Endothelial cell of umbilical vein (primary cell): ENCODE results near the gene DGKH. TPM values are rescaled to one million over a fixed set of nuclear protein-coding genes. Genes with fewer than 3 reads are reported as not detected.

Experiments
- BruUV-seq: library from RNA; stranded (reverse); fragments of 400-500 nt; replicated peaks from 2 replicates; lab custom pipeline; 2021; lab: Mats Ljungman, UMichigan
- CTCF ChIA-PET: fragments of 300-600, 350-600 bp; sonication (Branson Sonifier 250); formaldehyde crosslinking; loops from one replicate; lab custom pipeline; 2021; ENCODE audit warnings: antibody characterized with exemption, inconsistent platforms; lab: Charles Lee
- POLR2A ChIA-PET: fragments of 300-600, 350-600 bp; sonication (Branson Sonifier 250); formaldehyde crosslinking; loops from one replicate; lab custom pipeline; 2021; ENCODE audit warnings: antibody characterized with exemption, inconsistent platforms; lab: Charles Lee
- DNase-seq: peaks from one replicate; pipeline ENCODE4 v3.0.0-alpha.2; 2011; ENCODE audit warnings: low read depth, low spot score
- FAIRE-seq: peaks from 2 replicates; lab custom pipeline; 2011; peaks lifted over from hg19 to GRCh38; lab: Jason Lieb, UNC
- H2AFZ ChIP-seq: 2 replicates; pipeline ENCODE4 v1.6.0; 2012; ENCODE audit warnings: low read depth, low read length, control low read depth, inconsistent platforms
- H3K27ac ChIP-seq: 2 replicates; pipeline ENCODE4 v1.5.1; 2011; ENCODE audit warnings: low read depth, mild to moderate bottlenecking, control low read depth, low read length, moderate library complexity; ENCODE audit not compliant: insufficient read depth
- H3K27me3 ChIP-seq, 2 experiments: 2 replicates each; pipeline versions ENCODE4 v1.6.0 to v1.6.1; 2011; ENCODE audit warnings: low read length in 2 of 2, mixed read lengths in 1 of 2; ENCODE audit not compliant: control insufficient read depth in 2 of 2, insufficient read depth in 2 of 2
- H3K36me3 ChIP-seq, 2 experiments: 2 replicates in 1 of 2; 3 replicates in 1 of 2; pipeline ENCODE4 v1.5.1; 2011; ENCODE audit warnings: low read length in 2 of 2, mild to moderate bottlenecking in 1 of 2, moderate library complexity in 1 of 2; ENCODE audit not compliant: control insufficient read depth in 2 of 2, insufficient read depth in 2 of 2; ENCODE audit errors: extremely low read depth in 1 of 2
- H3K4me1 ChIP-seq: 3 replicates; pipeline ENCODE4 v1.5.1; 2011; ENCODE audit warnings: mild to moderate bottlenecking, low read length; ENCODE audit not compliant: control insufficient read depth, insufficient read depth; ENCODE audit errors: extremely low read depth
- H3K4me2 ChIP-seq: 2 replicates; pipeline ENCODE4 v1.6.1; 2011; ENCODE audit warnings: low read length, control low read depth, mixed read lengths; ENCODE audit not compliant: insufficient read depth
- H3K4me3 ChIP-seq, 3 experiments: fragments of 200-600 bp in 1 of 3; sonication (generic), shearing (Covaris generic) in 1 of 3; replicated peaks in 1 of 3; 2 replicates each; pipeline ENCODE4 v1.5.1; 2011 to 2016; ENCODE audit warnings: control low read depth in 3 of 3, low read length in 3 of 3, mild to moderate bottlenecking in 2 of 3, inconsistent platforms in 1 of 3, low read depth in 1 of 3, moderate library complexity in 1 of 3; ENCODE audit not compliant: insufficient read depth in 1 of 3
- H3K79me2 ChIP-seq: 2 replicates; pipeline ENCODE4 v1.6.0; 2012; ENCODE audit warnings: low read length, inconsistent platforms; ENCODE audit not compliant: control insufficient read depth, insufficient read depth
- H3K9ac ChIP-seq: replicated peaks from 2 replicates; pipeline ENCODE3; 2011; ENCODE audit warnings: low read length, control low read depth; ENCODE audit not compliant: insufficient read depth; ENCODE audit errors: extremely low read depth
- H3K9me1 ChIP-seq: replicated peaks from 3 replicates; pipeline ENCODE4 v1.6.0; 2011; ENCODE audit warnings: mild to moderate bottlenecking, low read length; ENCODE audit not compliant: control insufficient read depth, insufficient read depth; ENCODE audit errors: extremely low read depth
- H3K9me3 ChIP-seq: replicated peaks from 2 replicates; pipeline ENCODE4 v1.5.1; 2012; ENCODE audit warnings: low read length, inconsistent platforms; ENCODE audit not compliant: control insufficient read depth, insufficient read depth
- H4K20me1 ChIP-seq: replicated peaks from 2 replicates; pipeline ENCODE3; 2011; ENCODE audit warnings: mild to moderate bottlenecking, low read length; ENCODE audit not compliant: control insufficient read depth, insufficient read depth; ENCODE audit errors: extremely low read depth
- EZH2 ChIP-seq: IDR thresholded peaks from 2 replicates; pipeline ENCODE4 v1.6.1; 2012; ENCODE audit warnings: borderline replicate concordance, low read depth, mild to moderate bottlenecking, moderate library complexity, low read length, inconsistent platforms; ENCODE audit not compliant: severe bottlenecking
- FOS ChIP-seq: IDR thresholded peaks from 2 replicates; pipeline ENCODE4 v1.6.1; 2011; ENCODE audit warnings: mild to moderate bottlenecking, low read length, moderate library complexity, borderline replicate concordance; ENCODE audit not compliant: insufficient read depth
- GATA2 ChIP-seq: IDR thresholded peaks from 2 replicates; pipeline ENCODE4 v1.7.0; 2011; ENCODE audit warnings: low read depth, mild to moderate bottlenecking, moderate library complexity, mixed read lengths, low read length; ENCODE audit not compliant: insufficient read length, insufficient read depth
- JUN ChIP-seq: IDR thresholded peaks from 2 replicates; pipeline ENCODE4 v1.6.1; 2011; ENCODE audit warnings: borderline replicate concordance, low read depth; ENCODE audit not compliant: insufficient read length, insufficient read depth
- MYC ChIP-seq: IDR thresholded peaks from one replicate; pipeline ENCODE4 v1.6.1; 2011; ENCODE audit warnings: mild to moderate bottlenecking, low read depth, low read length
- POLR2A ChIP-seq: IDR thresholded peaks from 2 replicates; pipeline ENCODE4 v1.6.1; 2012; ENCODE audit warnings: low read depth, mild to moderate bottlenecking, control low read depth, low read length
- POLR2AphosphoS5 ChIP-seq: IDR thresholded peaks from 2 replicates; pipeline ENCODE4 v1.6.1; 2012; ENCODE audit warnings: low read depth, mild to moderate bottlenecking, control low read depth, low read length, moderate library complexity; ENCODE audit not compliant: insufficient read depth
- dilution Hi-C: fragments of 300-500 bp; cut with MboI; formaldehyde crosslinking; loops from one replicate; pipeline ENCODE4 v1.15.0; 2019; ENCODE audit warnings: low sequenced_read_pairs; ENCODE audit not compliant: extremely low pct_ligation_motif_present
- intact Hi-C: fragments of 100-400 bp; cut with micrococcal nuclease; formaldehyde crosslinking; loops from one replicate; pipeline ENCODE4 v1.10.0; 2022
- polyA plus RNA-seq, 4 experiments: library from polyadenylated mRNA; depleted of rRNA in 3 of 4; stranded (reverse) in 3 of 4; unstranded in 1 of 4; fragments of >200 nt; gene quantifications; 2 replicates each; pipeline versions ENCODE4 v1.2.1 to v1.2.3, GENCODE V29; 2011 to 2012; ENCODE audit warnings: missing spikeins in 1 of 4
- total RNA-seq: library from RNA; stranded (reverse); gene quantifications from 2 replicates; pipeline ENCODE4 v1.2.3, GENCODE V29; 2021
- TF ChIP-seq, protein P1 (sequence below), 2 donors: IDR thresholded peaks; 1 replicate in 1 of 2; 2 replicates in 1 of 2; pipeline ENCODE4 v1.5.1; 2011; ENCODE audit warnings: low read length in 2 of 2, mild to moderate bottlenecking in 2 of 2, moderate library complexity in 2 of 2, control low read depth in 1 of 2, inconsistent platforms in 1 of 2, low read depth in 1 of 2; ENCODE audit not compliant: insufficient read depth in 1 of 2; ENCODE audit errors: extremely low read depth in 1 of 2
- TF ChIP-seq, protein P2 (sequence below): IDR thresholded peaks from 2 replicates; pipeline ENCODE4 v1.6.1; 2011; ENCODE audit not compliant: insufficient read depth, insufficient read length

The DGKH gene
- total and polyA plus RNA-seq, 2 donors (not counting 3 experiments of a cell fraction or from before 2014, with no cell fraction given) = 4.1 to 30.1 TPM

DNA sequence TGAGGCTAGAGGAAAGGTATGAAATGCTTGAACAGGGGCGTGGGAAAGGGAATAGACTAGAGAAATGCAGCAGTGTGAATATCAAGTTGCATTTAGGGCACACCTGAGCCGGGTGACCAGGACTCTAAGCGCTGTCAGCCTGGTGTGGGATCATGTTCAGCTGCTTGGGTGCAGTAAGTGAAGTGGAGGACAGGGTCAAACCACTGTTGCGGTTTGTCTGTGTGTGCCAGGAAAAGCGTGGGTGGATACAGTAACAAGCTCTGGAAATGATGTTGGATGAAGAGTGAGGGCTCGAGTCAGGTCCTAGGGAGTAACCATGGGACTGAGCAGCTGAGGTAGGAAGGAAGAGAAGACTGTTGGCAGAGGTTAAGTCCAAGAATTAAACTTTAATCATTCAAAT lies 15.8 kb downstream of the DGKH start:
- H3K27ac ChIP-seq = no peak overlapping the region

DNA sequence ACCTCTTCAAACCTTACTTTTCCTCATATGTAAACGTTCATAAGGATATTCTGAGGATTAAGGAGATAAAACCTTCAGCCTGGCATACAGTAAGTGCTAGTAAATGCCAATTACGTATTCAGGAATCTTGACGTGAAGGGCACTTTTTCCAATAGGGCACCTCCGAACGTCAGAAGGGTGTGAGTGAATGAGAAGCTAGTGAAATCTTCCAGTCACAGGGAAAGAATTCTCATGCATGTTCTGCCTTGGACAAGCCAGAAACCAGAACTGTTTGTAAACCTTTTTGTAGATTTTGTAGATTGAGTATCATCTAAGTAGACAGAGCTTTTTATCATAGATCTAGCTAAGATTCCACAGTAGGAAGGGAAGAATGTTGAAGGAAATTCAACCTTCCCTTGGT lies 16.5 kb downstream of the DGKH start:
- Histone ChIP-seq H3K4me2 (no peak overlapping the region), H3K4me1 (peaks cover 6% of the 10 kb centered on the region), H3K9ac (no peak overlapping the region), H3K4me3 (no peak overlapping the region), H3K27ac (no peak overlapping the region), H3K27me3 (no peaks in the 10 kb centered on the region), H4K20me1 (no peaks in the 10 kb centered on the region), H3K9me1 (no peaks in the 10 kb centered on the region), H3K36me3 (no peaks in the 10 kb centered on the region), H3K79me2 (peaks cover 28% of the 10 kb centered on the region), H2AFZ (no peak overlapping the region), H3K9me3 (no peaks in the 10 kb centered on the region)
- BruUV-seq = no TSS peak
- ChIA-PET CTCF (interaction anchor here (1.6 to 2.2 kb wide), 2 partner anchors 9 to 397 kb away, joined by 6 to 7 read pairs; no protein-coding TSS in a partner anchor), POLR2A (no interaction called here)
- dilution Hi-C loops (no loop called here), intact Hi-C loops (no loop called here)
- DNase-seq (no peak), FAIRE-seq (no peak)
- TF ChIP-seq, protein P1, sequence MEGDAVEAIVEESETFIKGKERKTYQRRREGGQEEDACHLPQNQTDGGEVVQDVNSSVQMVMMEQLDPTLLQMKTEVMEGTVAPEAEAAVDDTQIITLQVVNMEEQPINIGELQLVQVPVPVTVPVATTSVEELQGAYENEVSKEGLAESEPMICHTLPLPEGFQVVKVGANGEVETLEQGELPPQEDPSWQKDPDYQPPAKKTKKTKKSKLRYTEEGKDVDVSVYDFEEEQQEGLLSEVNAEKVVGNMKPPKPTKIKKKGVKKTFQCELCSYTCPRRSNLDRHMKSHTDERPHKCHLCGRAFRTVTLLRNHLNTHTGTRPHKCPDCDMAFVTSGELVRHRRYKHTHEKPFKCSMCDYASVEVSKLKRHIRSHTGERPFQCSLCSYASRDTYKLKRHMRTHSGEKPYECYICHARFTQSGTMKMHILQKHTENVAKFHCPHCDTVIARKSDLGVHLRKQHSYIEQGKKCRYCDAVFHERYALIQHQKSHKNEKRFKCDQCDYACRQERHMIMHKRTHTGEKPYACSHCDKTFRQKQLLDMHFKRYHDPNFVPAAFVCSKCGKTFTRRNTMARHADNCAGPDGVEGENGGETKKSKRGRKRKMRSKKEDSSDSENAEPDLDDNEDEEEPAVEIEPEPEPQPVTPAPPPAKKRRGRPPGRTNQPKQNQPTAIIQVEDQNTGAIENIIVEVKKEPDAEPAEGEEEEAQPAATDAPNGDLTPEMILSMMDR (IDR thresholded peaks at IDR 0.05; ENCODE audit: extremely low read depth in 1 of 2, insufficient read depth in 1 of 2, low read depth in 1 of 2, low read length in 2 of 2) = no peak
- TF ChIP-seq POLR2A = no peak
- no peak for TF ChIP-seq MYC
- TF ChIP-seq GATA2 = no peak
- TF ChIP-seq EZH2 = no peak
- no peak for TF ChIP-seq FOS
- TF ChIP-seq JUN = no peak
- no peak for TF ChIP-seq POLR2AphosphoS5
- TF ChIP-seq, protein P2, sequence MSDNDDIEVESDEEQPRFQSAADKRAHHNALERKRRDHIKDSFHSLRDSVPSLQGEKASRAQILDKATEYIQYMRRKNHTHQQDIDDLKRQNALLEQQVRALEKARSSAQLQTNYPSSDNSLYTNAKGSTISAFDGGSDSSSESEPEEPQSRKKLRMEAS = no peak

More for the DNA sequence above, 15.8 kb downstream of the DGKH start:
- dilution Hi-C loops (no loop called here), intact Hi-C loops (no loop called here)
- Histone ChIP-seq H3K4me1 (peaks cover 6% of the 10 kb centered on the region), H3K9me3 (no peaks in the 10 kb centered on the region), H3K9ac (no peak overlapping the region), H3K4me2 (no peak overlapping the region), H2AFZ (no peak overlapping the region), H3K4me3 (no peak overlapping the region), H3K79me2 (peaks cover 28% of the 10 kb centered on the region), H4K20me1 (no peaks in the 10 kb centered on the region), H3K27me3 (no peaks in the 10 kb centered on the region), H3K9me1 (no peaks in the 10 kb centered on the region), H3K36me3 (no peaks in the 10 kb centered on the region)
- TF ChIP-seq FOS = no peak
- TF ChIP-seq POLR2A = no peak
- TF ChIP-seq MYC = no peak
- TF ChIP-seq POLR2AphosphoS5 = no peak
- FAIRE-seq = no peak
- POLR2A ChIA-PET = no interaction called here
- CTCF ChIA-PET = interaction anchor here (1.6 to 2.2 kb wide), 3 partner anchors 9 to 396 kb away, joined by 3 to 7 read pairs (median 6); no protein-coding TSS in a partner anchor
- peak; percentile 7 for DNase-seq
- BruUV-seq = no TSS peak
